Kidney (tissue), 14 donors: Measurements from ENCODE around the gene KLHL30. TPM values are rescaled to one million over a fixed set of nuclear protein-coding genes. Genes with fewer than 3 reads are reported as not detected.

Source experiments
- DNase-seq, 5 donors: peaks; one replicate each; pipeline ENCODE4 v3.0.0-alpha.2; 2013 to 2020
- FAIRE-seq: peaks from 2 replicates; lab custom pipeline; 2012; peaks lifted over from hg19 to GRCh38; lab: Jason Lieb, UNC
- H3K27ac ChIP-seq, 2 donors: one replicate each; pipeline ENCODE4 v1.7.0; 2013; ENCODE audit warnings: low read depth in 2 of 2, low read length in 2 of 2, inconsistent platforms in 1 of 2
- H3K27me3 ChIP-seq: one replicate; pipeline ENCODE4 v1.7.1; 2013; ENCODE audit warnings: low read length, inconsistent platforms; ENCODE audit not compliant: control insufficient read depth, insufficient read depth
- H3K36me3 ChIP-seq, 3 donors: one replicate each; pipeline versions ENCODE4 v1.7.0 to v1.7.1; 2013; ENCODE audit warnings: low read length in 3 of 3, control low read depth in 1 of 3, inconsistent platforms in 1 of 3; ENCODE audit not compliant: insufficient read depth in 3 of 3, control insufficient read depth in 2 of 3
- H3K4me1 ChIP-seq, 3 donors: one replicate each; pipeline versions ENCODE4 v1.7.0 to v1.7.1; 2013; ENCODE audit warnings: low read length in 3 of 3, inconsistent platforms in 1 of 3, low read depth in 1 of 3; ENCODE audit not compliant: control insufficient read depth in 2 of 3, insufficient read depth in 2 of 3
- H3K4me3 ChIP-seq, 3 donors: one replicate each; pipeline versions ENCODE4 v1.7.0 to v1.8.1; 2013; ENCODE audit warnings: low read length in 3 of 3, control low read depth in 1 of 3, inconsistent platforms in 1 of 3
- H3K9ac ChIP-seq, 3 donors: one replicate each; pipeline versions ENCODE4 v1.7.0 to v1.7.1; 2013; ENCODE audit warnings: low read length in 3 of 3, control low read depth in 1 of 3, inconsistent platforms in 1 of 3
- H3K9me3 ChIP-seq, 3 donors: one replicate each; pipeline versions ENCODE4 v1.7.0 to v1.7.1; 2013; ENCODE audit warnings: low read length in 3 of 3, control low read depth in 1 of 3, inconsistent platforms in 1 of 3; ENCODE audit not compliant: control insufficient read depth in 2 of 3, insufficient read depth in 1 of 3
- intact Hi-C: fragments of 100-400 bp; cut with DNase I; formaldehyde crosslinking; loops from one replicate; pipeline ENCODE4 v1.11.1; 2022
- polyA plus RNA-seq: library from polyadenylated mRNA; stranded (reverse); fragments of 350-450 nt; fragmentation: Illumina TruSeq; extraction: RNeasy Lipid Tissue Mini Kit (QIAGEN cat#74804); gene quantifications from one replicate; pipeline ENCODE4 v1.2.3, GENCODE V29; 2014; ENCODE audit warnings: low read depth, low replicate concordance; ENCODE audit not compliant: insufficient read depth
- total RNA-seq: library from RNA; stranded (reverse); fragmentation: NEBNext Ultra II Directional; extraction: Animal tissue kit (Norgen Biotek cat#: 25700); gene quantifications from one replicate; pipeline ENCODE4 v1.2.1, GENCODE V29; 2021
- TF ChIP-seq, protein P1 (sequence below): IDR thresholded peaks from 3 replicates; pipeline ENCODE4 v1.5.1; 2012; ENCODE audit warnings: mild to moderate bottlenecking, moderate library complexity, borderline replicate concordance; ENCODE audit not compliant: insufficient read depth; ENCODE audit errors: extremely low read depth
- donor health status: control.
- donor health status: control.
- donor health status: control.
- donor health status: control.
- donor health status: control.
- donor health status: DM: yes; HTN: yes; CAD: no.
- donor health status: Normal renal cell carcinoma (clear cell type).

The KLHL30 gene
- total and polyA plus RNA-seq, 2 donors from 2014 or later = 0.24 to 5.7 TPM

DNA sequence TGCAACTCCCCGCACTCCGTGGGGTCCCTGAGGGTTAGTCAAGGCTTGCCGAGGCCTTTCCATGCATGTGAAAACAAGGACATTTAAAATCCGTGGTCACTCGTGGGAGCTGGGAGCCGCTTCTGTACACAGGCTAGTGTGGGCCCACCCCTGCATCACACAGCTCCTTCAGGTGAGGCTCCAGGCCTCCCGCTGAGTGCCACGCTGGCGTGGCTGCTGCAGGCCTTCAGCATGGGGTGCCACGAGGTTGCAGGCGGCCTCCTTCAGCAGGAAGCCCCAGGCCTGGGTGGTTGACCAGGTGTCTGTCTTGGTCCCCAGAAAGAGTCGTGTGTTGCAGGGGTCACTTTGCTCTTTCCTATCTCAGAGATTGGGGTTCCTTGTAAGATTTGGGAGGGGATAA is 6.6 kb downstream of the KLHL30 start:
- Histone ChIP-seq H3K9me3 (no peaks in the 10 kb centered on the region), H3K9ac (no peak overlapping the region), H3K27ac (no peak overlapping the region), H3K4me3 (no peak overlapping the region), H3K36me3 (no peaks in the 10 kb centered on the region), H3K27me3 (no peaks in the 10 kb centered on the region), H3K4me1 (peaks cover 0 to 2% (median 0%) of the 10 kb centered on the region in 3 donors)
- TF ChIP-seq, protein P1, sequence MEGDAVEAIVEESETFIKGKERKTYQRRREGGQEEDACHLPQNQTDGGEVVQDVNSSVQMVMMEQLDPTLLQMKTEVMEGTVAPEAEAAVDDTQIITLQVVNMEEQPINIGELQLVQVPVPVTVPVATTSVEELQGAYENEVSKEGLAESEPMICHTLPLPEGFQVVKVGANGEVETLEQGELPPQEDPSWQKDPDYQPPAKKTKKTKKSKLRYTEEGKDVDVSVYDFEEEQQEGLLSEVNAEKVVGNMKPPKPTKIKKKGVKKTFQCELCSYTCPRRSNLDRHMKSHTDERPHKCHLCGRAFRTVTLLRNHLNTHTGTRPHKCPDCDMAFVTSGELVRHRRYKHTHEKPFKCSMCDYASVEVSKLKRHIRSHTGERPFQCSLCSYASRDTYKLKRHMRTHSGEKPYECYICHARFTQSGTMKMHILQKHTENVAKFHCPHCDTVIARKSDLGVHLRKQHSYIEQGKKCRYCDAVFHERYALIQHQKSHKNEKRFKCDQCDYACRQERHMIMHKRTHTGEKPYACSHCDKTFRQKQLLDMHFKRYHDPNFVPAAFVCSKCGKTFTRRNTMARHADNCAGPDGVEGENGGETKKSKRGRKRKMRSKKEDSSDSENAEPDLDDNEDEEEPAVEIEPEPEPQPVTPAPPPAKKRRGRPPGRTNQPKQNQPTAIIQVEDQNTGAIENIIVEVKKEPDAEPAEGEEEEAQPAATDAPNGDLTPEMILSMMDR = no peak
- no peak for DNase-seq
- no peak for FAIRE-seq
- intact Hi-C loops = no loop called here

GRCh38 chr2:238145851-238146250 is 7.4 kb downstream of the KLHL30 start:
- Histone ChIP-seq H3K36me3 (no peaks in the 10 kb centered on the region), H3K27me3 (no peaks in the 10 kb centered on the region), H3K9ac (no peak overlapping the region), H3K4me3 (no peak overlapping the region), H3K9me3 (no peaks in the 10 kb centered on the region), H3K4me1 (peaks cover 0 to 2% (median 0%) of the 10 kb centered on the region in 3 donors), H3K27ac (no peak overlapping the region)
- FAIRE-seq (no peak), DNase-seq (no peak)
- intact Hi-C loops = no loop called here
- TF ChIP-seq, protein P1 = no peak

DNA sequence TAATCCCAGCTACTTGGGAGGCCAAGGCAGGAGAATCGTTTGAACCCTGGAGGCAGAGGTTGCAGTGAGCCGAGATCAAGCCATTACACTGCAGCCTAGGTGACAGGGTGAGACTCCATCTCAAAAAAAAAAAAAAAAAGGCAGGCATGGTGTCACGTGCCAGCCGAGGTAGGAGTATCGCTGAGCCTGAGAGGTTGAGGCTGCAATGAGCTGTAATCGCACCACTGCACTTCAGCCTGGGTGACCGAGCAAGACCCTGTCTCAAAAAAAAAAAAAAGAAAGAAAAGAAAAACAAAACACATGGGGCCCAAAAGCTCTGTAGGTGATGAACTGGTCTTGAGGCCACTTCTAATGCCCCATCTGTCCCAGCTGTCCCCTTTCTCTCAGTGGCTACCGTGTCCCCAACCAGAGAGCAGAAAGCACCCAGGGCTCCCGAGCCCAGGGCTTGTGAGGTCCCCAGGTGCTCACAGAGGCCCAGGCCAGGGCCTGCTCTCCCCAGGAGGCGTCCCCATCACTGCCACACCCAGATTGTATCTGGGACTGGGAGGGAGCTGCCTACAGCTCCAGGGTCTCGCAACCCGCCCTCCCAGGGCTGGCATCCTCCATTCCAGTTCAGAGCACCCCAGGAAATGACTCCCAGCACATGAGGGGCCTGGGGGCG is 8.5 kb downstream of the KLHL30 start:
- no peaks in the 10 kb centered on the region for H3K9me3 ChIP-seq
- no peaks in the 10 kb centered on the region for H3K27me3 ChIP-seq
- intact Hi-C loops = no loop called here
- no peak overlapping the region for H3K4me3 ChIP-seq
- no peak for FAIRE-seq
- TF ChIP-seq, protein P1 = no peak
- DNase-seq = peak in 3 of 5 donors; percentile 74 to 84 (median 74)
- no peak overlapping the region for H3K9ac ChIP-seq
- no peak overlapping the region for H3K27ac ChIP-seq
- H3K4me1 ChIP-seq = no peaks in the 10 kb centered on the region
- no peaks in the 10 kb centered on the region for H3K36me3 ChIP-seq
